Muscle of leg (tissue), 11 donors: ENCODE data around the gene ITPR2. TPM values are rescaled to one million over a fixed set of nuclear protein-coding genes. Genes with fewer than 3 reads are reported as not detected.
A peak's percentile ranks its signal among the peaks of the same experiment; 100 is the strongest.

Experiments
- DNase-seq: peaks from one replicate; pipeline ENCODE4 v3.0.0; 2013
- H3K27ac ChIP-seq: one replicate; pipeline ENCODE4 v1.5.1; 2013; ENCODE audit warnings: mild to moderate bottlenecking, low read length, control low read depth
- H3K27me3 ChIP-seq: one replicate; pipeline ENCODE4 v1.6.1; 2013; ENCODE audit warnings: low read length; ENCODE audit not compliant: control insufficient read depth, insufficient read depth
- H3K36me3 ChIP-seq: one replicate; pipeline ENCODE4 v1.6.1; 2013; ENCODE audit warnings: low read length; ENCODE audit not compliant: control insufficient read depth, insufficient read depth
- H3K4me1 ChIP-seq: one replicate; pipeline ENCODE4 v1.6.1; 2013; ENCODE audit warnings: low read length; ENCODE audit not compliant: control insufficient read depth, insufficient read depth
- H3K4me3 ChIP-seq: one replicate; pipeline ENCODE4 v1.5.1; 2013; ENCODE audit warnings: low read length, control low read depth
- H3K9me3 ChIP-seq: replicated peaks from 2 replicates; pipeline ENCODE4 v1.6.1; 2013; ENCODE audit warnings: low read depth, low read length; ENCODE audit not compliant: control insufficient read depth
- WGBS: methylation state at CpG from one replicate; pipeline ENCODE4 v1.1.5; 2013; ENCODE audit warnings: missing lambda C conversion rate; ENCODE audit not compliant: insufficient coverage; 5-methylcytosine and 5-hydroxymethylcytosine counted together
- polyA plus RNA-seq, 8 donors: library from polyadenylated mRNA; unstranded; fragments of 120-200 nt; gene quantifications; one replicate each; pipeline versions ENCODE4 v1.2.1 to v1.2.3, GENCODE V29; 2013; ENCODE audit warnings: inconsistent platforms in 1 of 8, low replicate concordance in 1 of 8; ENCODE audit not compliant: insufficient read length in 8 of 8, insufficient read depth in 1 of 8
- total RNA-seq: library from RNA; stranded (reverse); fragments of 120-200 nt; gene quantifications from one replicate; pipeline ENCODE4 v1.2.4, GENCODE V29; 2013

The ITPR2 gene
- total and polyA plus RNA-seq, 9 donors: 1.9 to 5.8 (median 3.5) TPM

DNA sequence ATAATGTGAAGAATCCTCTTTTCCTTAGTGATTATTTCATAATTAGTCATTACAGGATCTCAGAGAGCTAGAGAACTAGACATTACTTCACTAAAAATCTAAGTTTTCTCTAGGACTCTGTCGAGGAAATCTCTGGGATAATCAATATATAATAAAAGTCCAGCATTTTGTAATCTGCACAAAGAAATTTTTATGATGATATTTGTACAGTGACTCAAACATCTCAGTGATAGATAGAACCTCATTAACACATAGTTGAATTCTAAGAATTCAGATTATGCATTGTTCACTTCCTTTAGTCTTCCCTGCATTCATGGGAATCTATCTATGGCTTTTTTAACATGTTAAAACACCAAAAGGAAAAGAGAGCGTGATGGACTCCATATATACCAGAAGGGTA lies 11.0 kb downstream of the ITPR2 start:
- Histone ChIP-seq H3K4me3 (no peak overlapping the region), H3K36me3 (no peaks in the 10 kb centered on the region), H3K27me3 (no peaks in the 10 kb centered on the region), H3K27ac (no peak overlapping the region), H3K4me1 (no peaks in the 10 kb centered on the region), H3K9me3 (no peaks in the 10 kb centered on the region)
- DNase-seq: no peak
- WGBS: no CpG with 5 or more reads among the region's 2 CpGs

- no peak overlapping the region for H3K4me3 ChIP-seq
- no peaks in the 10 kb centered on the region for H3K9me3 ChIP-seq
- no peaks in the 10 kb centered on the region for H3K27me3 ChIP-seq
- no peaks in the 10 kb centered on the region for H3K4me1 ChIP-seq
- WGBS: no CpG with 5 or more reads among the region's 4 CpGs
- H3K27ac ChIP-seq: no peak overlapping the region
- no peaks in the 10 kb centered on the region for H3K36me3 ChIP-seq
- DNase-seq: peak; percentile 50
Observed at GRCh38 chr12:26821212-26821701, 11.7 kb downstream of the ITPR2 start.

- H3K27ac ChIP-seq: no peak overlapping the region
- no peaks in the 10 kb centered on the region for H3K4me1 ChIP-seq
- no peaks in the 10 kb centered on the region for H3K36me3 ChIP-seq
- WGBS: no CpG with 5 or more reads among the region's 2 CpGs
- DNase-seq: no peak
- no peaks in the 10 kb centered on the region for H3K9me3 ChIP-seq
- H3K4me3 ChIP-seq: no peak overlapping the region
- no peaks in the 10 kb centered on the region for H3K27me3 ChIP-seq
Observed at GRCh38 chr12:26818636-26819035, 14.4 kb downstream of the ITPR2 start.

GRCh38 chr12:26818201-26818600 lies 14.8 kb downstream of the ITPR2 start:
- Histone ChIP-seq H3K36me3 (no peaks in the 10 kb centered on the region), H3K4me3 (no peak overlapping the region), H3K4me1 (no peaks in the 10 kb centered on the region), H3K9me3 (no peaks in the 10 kb centered on the region), H3K27me3 (no peaks in the 10 kb centered on the region), H3K27ac (no peak overlapping the region)
- DNase-seq: no peak
- no CpG with 5 or more reads among the region's 3 CpGs for WGBS

DNA sequence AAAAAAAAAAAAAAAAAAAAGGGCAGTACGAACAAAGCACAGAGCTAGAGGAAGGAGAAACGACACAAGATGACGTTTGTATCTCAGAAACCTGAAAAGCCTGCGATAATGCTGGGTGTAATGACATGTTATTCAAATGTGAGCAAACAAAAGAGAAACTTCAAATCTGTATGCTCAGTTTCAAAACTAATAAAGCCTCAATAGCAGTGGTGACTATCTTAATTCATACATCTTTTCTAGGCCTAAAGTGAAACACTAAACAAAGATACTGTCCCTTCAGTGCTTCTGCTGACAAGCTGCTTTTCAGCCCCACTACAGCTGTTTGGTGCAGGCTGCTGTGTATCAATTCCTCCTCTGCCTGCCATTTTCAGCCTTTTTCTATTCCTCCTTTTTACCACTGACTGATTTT lies 15.8 kb downstream of the ITPR2 start:
- Histone ChIP-seq H3K27ac (no peak overlapping the region), H3K4me3 (no peak overlapping the region), H3K9me3 (no peaks in the 10 kb centered on the region), H3K27me3 (no peaks in the 10 kb centered on the region), H3K4me1 (no peaks in the 10 kb centered on the region), H3K36me3 (no peaks in the 10 kb centered on the region)
- DNase-seq: no peak
- no CpG with 5 or more reads among the region's 4 CpGs for WGBS

DNA sequence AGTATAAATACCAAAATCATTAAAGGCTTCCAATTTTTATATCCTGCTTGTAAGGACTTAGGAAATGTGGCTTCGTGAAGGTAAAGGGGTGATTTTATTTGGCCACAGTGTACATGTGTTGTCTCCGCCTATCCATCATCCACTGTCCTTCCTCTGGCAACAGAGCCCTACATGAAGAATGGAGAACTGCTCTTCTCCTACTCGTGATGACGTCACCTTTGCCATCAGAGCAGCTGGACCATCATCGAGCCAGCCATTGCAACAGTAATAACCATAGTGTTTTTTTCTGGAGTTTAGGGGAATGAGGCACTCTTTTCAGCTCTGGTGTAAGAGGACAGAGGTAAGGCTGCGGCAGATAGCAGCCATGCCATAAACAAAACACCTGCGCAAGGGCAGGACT lies 19.2 kb downstream of the ITPR2 start:
- Histone ChIP-seq H3K27me3 (no peaks in the 10 kb centered on the region), H3K4me1 (peaks cover 3% of the 10 kb centered on the region), H3K36me3 (no peaks in the 10 kb centered on the region), H3K27ac (no peak overlapping the region), H3K4me3 (no peak overlapping the region), H3K9me3 (no peaks in the 10 kb centered on the region)
- 60% methylated on average over 1 of the region's 7 CpGs for WGBS
- DNase-seq: no peak

- 0% methylated on average over 1 of the region's 4 CpGs for WGBS
- DNase-seq: peak; percentile 83
- Histone ChIP-seq H3K4me3 (no peak overlapping the region), H3K9me3 (no peaks in the 10 kb centered on the region), H3K27ac (no peak overlapping the region), H3K36me3 (no peaks in the 10 kb centered on the region), H3K4me1 (peaks cover 3% of the 10 kb centered on the region), H3K27me3 (no peaks in the 10 kb centered on the region)
Observed at GRCh38 chr12:26810330-26810729, 22.7 kb downstream of the ITPR2 start.

- no peak for DNase-seq
- H3K27ac ChIP-seq: no peak overlapping the region
- no peaks in the 10 kb centered on the region for H3K9me3 ChIP-seq
- H3K4me3 ChIP-seq: no peak overlapping the region
- no peaks in the 10 kb centered on the region for H3K27me3 ChIP-seq
- H3K36me3 ChIP-seq: no peaks in the 10 kb centered on the region
- no CpG with 5 or more reads among the region's 6 CpGs for WGBS
- H3K4me1 ChIP-seq: peaks cover 3% of the 10 kb centered on the region
Observed at GRCh38 chr12:26809611-26810285, 23.2 kb downstream of the ITPR2 start.

DNA sequence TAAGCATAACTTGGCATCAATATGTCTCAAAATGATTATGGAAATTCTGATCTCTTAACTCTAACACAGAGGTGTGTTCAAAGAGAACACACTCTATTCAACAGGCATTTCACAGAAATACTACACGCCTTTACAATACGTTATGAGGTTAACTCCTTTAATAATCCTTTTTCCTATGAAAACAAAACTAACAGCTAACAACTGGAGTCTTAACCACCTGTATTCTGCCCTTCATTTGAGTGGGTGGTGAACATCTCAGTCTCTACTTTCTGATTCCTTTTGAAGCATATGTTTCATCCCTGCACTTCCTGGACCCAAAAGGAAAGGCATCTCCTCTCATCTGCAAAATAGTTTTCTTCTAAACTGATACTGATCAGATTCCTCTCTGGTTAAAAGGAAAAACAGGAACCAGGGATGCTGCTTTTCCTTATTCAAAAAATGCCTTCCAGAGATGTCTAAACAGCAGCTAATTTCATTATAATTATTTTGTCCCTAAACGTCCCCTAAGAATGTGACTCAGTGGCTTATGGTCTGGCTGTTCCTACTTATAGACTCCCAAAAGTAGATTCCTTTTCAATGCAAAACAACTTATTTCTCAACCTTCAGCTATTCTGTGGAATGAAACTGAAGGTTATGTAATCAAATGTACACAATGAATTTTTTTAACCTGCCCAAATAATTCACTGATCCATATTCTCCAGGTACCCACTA lies 24.1 kb downstream of the ITPR2 start:
- H3K4me1 ChIP-seq: peaks cover 3% of the 10 kb centered on the region
- no peak for DNase-seq
- H3K4me3 ChIP-seq: no peak overlapping the region
- WGBS: no CpG with 5 or more reads among the region's 3 CpGs
- H3K36me3 ChIP-seq: no peaks in the 10 kb centered on the region
- H3K27me3 ChIP-seq: no peaks in the 10 kb centered on the region
- H3K27ac ChIP-seq: no peak overlapping the region
- no peaks in the 10 kb centered on the region for H3K9me3 ChIP-seq

GRCh38 chr12:26807292-26807691 lies 25.7 kb downstream of the ITPR2 start:
- no peaks in the 10 kb centered on the region for H3K27me3 ChIP-seq
- peaks cover 3% of the 10 kb centered on the region for H3K4me1 ChIP-seq
- H3K4me3 ChIP-seq: no peak overlapping the region
- no peak overlapping the region for H3K27ac ChIP-seq
- H3K9me3 ChIP-seq: no peaks in the 10 kb centered on the region
- no peak for DNase-seq
- no peaks in the 10 kb centered on the region for H3K36me3 ChIP-seq
- WGBS: no CpG with 5 or more reads among the region's 1 CpG
